K562 (cell line): ENCODE data around the gene SLC25A42. TPM values are rescaled to one million over a fixed set of nuclear protein-coding genes. Genes with fewer than 3 reads are reported as not detected.

ENCODE experiments used
- ATAC-seq: fragments of 200-7000 bp; cut with Tn5 transposase; 3 replicates; pipeline ENCODE4 v1.9.1; 2020; ENCODE audit warnings: moderate library complexity
- BruUV-seq: library from RNA; stranded (reverse); fragments of 400-500 nt; replicated peaks from 2 replicates; lab custom pipeline; 2021; lab: Mats Ljungman, UMichigan
- CTCF ChIA-PET: fragments of 300-600 bp; formaldehyde crosslinking; extraction: SDS; loops from one replicate; lab custom pipeline; 2021; ENCODE audit warnings: low intra/inter-chr PET ratio; lab: Yijun Ruan, JAX
- POLR2A ChIA-PET: fragments of 300-600, 350-650 bp; sonication (Branson Sonifier 250); formaldehyde crosslinking; extraction: SDS; loops from one replicate; lab custom pipeline; 2021; ENCODE audit warnings: antibody characterized with exemption, inconsistent platforms; lab: Yijun Ruan, JAX
- DNase-seq, 4 experiments: peaks; one replicate each; pipeline versions ENCODE4 v3.0.0 to v3.0.0-alpha.2; 2011 to 2018; ENCODE audit warnings: low spot score in 3 of 4, mixed read lengths in 3 of 4; ENCODE audit errors: extremely low read depth in 1 of 4
- FAIRE-seq: peaks from 2 replicates; lab custom pipeline; 2011; peaks lifted over from hg19 to GRCh38; lab: Jason Lieb, UNC
- H2AFZ ChIP-seq: 2 replicates; pipeline ENCODE4 v1.6.0; 2011; ENCODE audit warnings: low read depth, low read length, control low read depth, inconsistent platforms
- H3K27ac ChIP-seq: fragments of 200-600 bp; 3 replicates; pipeline ENCODE4 v1.8.0; 2011; ENCODE audit warnings: low read depth, mild to moderate bottlenecking, control low read depth, inconsistent platforms, low read length, moderate library complexity, mixed read lengths; ENCODE audit errors: extremely low read depth
- H3K27me3 ChIP-seq, 2 experiments: fragments of 300-600 bp in 1 of 2; 2 replicates in 1 of 2; 3 replicates in 1 of 2; pipeline versions ENCODE4 v1.6.0 to v1.8.0; 2011; ENCODE audit warnings: inconsistent platforms in 2 of 2, low read length in 2 of 2, mild to moderate bottlenecking in 1 of 2, mixed read lengths in 1 of 2, moderate library complexity in 1 of 2; ENCODE audit not compliant: control insufficient read depth in 2 of 2, insufficient read depth in 2 of 2
- H3K36me3 ChIP-seq: fragments of 300-600 bp; 3 replicates; pipeline ENCODE4 v1.8.0; 2011; ENCODE audit warnings: mild to moderate bottlenecking, low read length, inconsistent platforms; ENCODE audit not compliant: control insufficient read depth, insufficient read depth
- H3K4me1 ChIP-seq, 2 experiments: fragments of 200-600 bp in 1 of 2; replicated peaks in 1 of 2; 2 replicates in 1 of 2; 3 replicates in 1 of 2; pipeline versions ENCODE4 v1.5.1 to v1.8.0; 2011; ENCODE audit warnings: inconsistent platforms in 2 of 2, low read length in 2 of 2, mild to moderate bottlenecking in 1 of 2, mixed read lengths in 1 of 2, moderate library complexity in 1 of 2; ENCODE audit not compliant: control insufficient read depth in 2 of 2, insufficient read depth in 2 of 2
- H3K4me2 ChIP-seq: 2 replicates; pipeline ENCODE4 v1.6.1; 2011; ENCODE audit warnings: low read length, control low read depth, inconsistent platforms, mixed read lengths; ENCODE audit not compliant: insufficient read depth
- H3K4me3 ChIP-seq: fragments of 200-600 bp; sonication (generic), shearing (Covaris generic); 2 replicates; pipeline ENCODE4 v1.5.1; 2016; ENCODE audit warnings: control low read depth, inconsistent platforms
- H3K79me2 ChIP-seq: fragments of 200-600 bp; 3 replicates; pipeline ENCODE4 v1.8.0; 2011; ENCODE audit warnings: low read length, inconsistent platforms; ENCODE audit not compliant: control insufficient read depth, insufficient read depth
- H3K9ac ChIP-seq, 2 experiments: 2 replicates each; pipeline versions ENCODE4 v1.6.0 to v1.6.1; 2011; ENCODE audit warnings: low read depth in 2 of 2, low read length in 2 of 2, control low read depth in 1 of 2, inconsistent platforms in 1 of 2, mild to moderate bottlenecking in 1 of 2, mixed read lengths in 1 of 2; ENCODE audit not compliant: insufficient read depth in 1 of 2
- H3K9me1 ChIP-seq: one replicate; pipeline ENCODE4 v1.6.0; 2011; ENCODE audit warnings: inconsistent platforms, mild to moderate bottlenecking, low read length, moderate library complexity; ENCODE audit not compliant: control insufficient read depth, insufficient read depth
- H3K9me3 ChIP-seq: replicated peaks from 2 replicates; pipeline ENCODE4 v1.5.1; 2011; ENCODE audit warnings: low read depth, low read length, inconsistent platforms; ENCODE audit not compliant: control insufficient read depth, insufficient read depth
- H4K20me1 ChIP-seq: replicated peaks from 2 replicates; pipeline ENCODE4 v1.6.1; 2011; ENCODE audit warnings: low read length, inconsistent platforms, mixed read lengths; ENCODE audit not compliant: control insufficient read depth, insufficient read depth
- NCOA1 ChIP-seq: fragments of 450-650 bp; IDR thresholded peaks from 2 replicates; pipeline ENCODE4 v1.6.1; 2016; ENCODE audit warnings: low read depth
- ZC3H11A ChIP-seq: IDR thresholded peaks from 2 replicates; pipeline ENCODE4 v1.6.1; 2012; ENCODE audit warnings: low read depth, low read length, improper control_type of control experiment
- ZKSCAN1 ChIP-seq: fragments of 150-350 bp; IDR thresholded peaks from 2 replicates; pipeline ENCODE4 v1.6.1; 2016; ENCODE audit warnings: low read depth, low read length
- ZNF212 ChIP-seq: fragments of 450-650 bp; formaldehyde crosslinking; IDR thresholded peaks from 2 replicates; pipeline ENCODE4 v1.4.0; 2020; ENCODE audit warnings: mild to moderate bottlenecking
- ZNF316 ChIP-seq: fragments of 450-650 bp; IDR thresholded peaks from 2 replicates; pipeline ENCODE4 v1.6.1; 2016
- ZNF778 ChIP-seq: fragments of 450-650 bp; formaldehyde crosslinking; IDR thresholded peaks from 2 replicates; pipeline ENCODE4 v1.4.0; 2020; ENCODE audit warnings: mild to moderate bottlenecking, moderate library complexity
- ZNF830 ChIP-seq: fragments of 250-450 bp; sonication (Bioruptor Pico); IDR thresholded peaks from 2 replicates; pipeline ENCODE4 v1.5.0; 2021; ENCODE audit warnings: mild to moderate bottlenecking
- WGBS: fragments of 100-300 bp; shearing (Covaris generic); methylation state at CpG from one replicate; pipeline ENCODE4 v1.1.6; 2016; ENCODE audit warnings: low coverage, mixed read lengths; ENCODE audit not compliant: insufficient coverage; ENCODE audit errors: missing lambda C conversion rate; 5-methylcytosine and 5-hydroxymethylcytosine counted together
- in situ Hi-C: fragments of 300-500 bp; cut with MboI; formaldehyde crosslinking; loops from 4 replicates; pipeline ENCODE4 v1.15.0; 2018; ENCODE audit warnings: inconsistent platforms, mixed read lengths
- intact Hi-C: fragments of 100-400 bp; cut with micrococcal nuclease; formaldehyde crosslinking; loops from 2 replicates; pipeline ENCODE4 v1.14.2; 2022
- polyA plus RNA-seq, 8 experiments: library from polyadenylated mRNA; depleted of rRNA in 4 of 8; stranded (reverse) in 5 of 8; unstranded in 3 of 8; fragments of >200 nt; fragmentation: Nextera tagmentation in 2 of 8; fragmentation: Illumina TruSeq in 1 of 8; extraction: Ambion mirVana in 2 of 8; extraction: Trizol in 1 of 8; gene quantifications; 2 replicates each; pipeline versions ENCODE4 v1.2.1 to v1.2.3, GENCODE V29; 2011 to 2014; ENCODE audit warnings: inconsistent platforms in 1 of 8, missing spikeins in 1 of 8
- total RNA-seq, 7 experiments: library from RNA; depleted of rRNA in 6 of 7; stranded (reverse); fragments of >200 nt in 6 of 7; fragmentation: Illumina TruSeq in 2 of 7; extraction: Trizol in 2 of 7; gene quantifications; 2 replicates each; pipeline versions ENCODE4 v1.2.1 to v1.2.3, GENCODE V29; 2011 to 2021; ENCODE audit warnings: low replicate concordance in 1 of 7
- TF ChIP-seq, protein P1 (sequence below): fragments of 450-650 bp; formaldehyde crosslinking; IDR thresholded peaks from 2 replicates; pipeline ENCODE4 v1.4.0; 2022; ENCODE audit warnings: missing genetic modification characterization
- TF ChIP-seq, protein P2 (sequence below): fragments of 250-450 bp; sonication (Bioruptor Pico); IDR thresholded peaks from 2 replicates; pipeline ENCODE4 v1.6.1; 2021; ENCODE audit warnings: mild to moderate bottlenecking

The SLC25A42 gene
- total and polyA plus RNA-seq, 9 of the 15 experiments (the other 6 are each of a cell fraction or from before 2014, with no cell fraction given), result 0.59 to 32.2 (median 14.1) TPM

GRCh38 chr19:19027228-19027627, 36.6 kb upstream of the SLC25A42 start:
- FAIRE-seq, result no peak
- POLR2A ChIA-PET, result interaction anchor here (0.8 kb wide), 1 partner anchor 25 kb away, joined by 3 read pairs; no protein-coding TSS in a partner anchor

More at GRCh38 chr19:19027228-19027627, 36.6 kb upstream of the SLC25A42 start:
- H3K79me2 ChIP-seq, result peaks cover 93% of the 10 kb centered on the region
- H3K4me2 ChIP-seq, result no peak overlapping the region
- intact Hi-C loops (no loop called here), in situ Hi-C loops (no loop called here)
- no peak overlapping the region for H3K9ac ChIP-seq
- ATAC-seq (no peak), DNase-seq (no peak)
- CTCF ChIA-PET, result no interaction called here
- no peaks in the 10 kb centered on the region for H3K9me1 ChIP-seq
- H3K27me3 ChIP-seq, result no peaks in the 10 kb centered on the region
- peaks cover 3 to 4% of the 10 kb centered on the region in 2 experiments; a peak in 2 of 5 replicates for H3K4me1 ChIP-seq
- TF ChIP-seq ZNF830 (CRISPR knock-in tag) (no peak), NCOA1 (no peak), ZKSCAN1 (peak; percentile 92), ZNF212 (CRISPR knock-in tag) (no peak), ZNF778 (CRISPR knock-in tag) (no peak), ZC3H11A (no peak), ZNF316 (peak; percentile 26; the same call in 1 of the 2 replicates)
- TF ChIP-seq, protein P1, sequence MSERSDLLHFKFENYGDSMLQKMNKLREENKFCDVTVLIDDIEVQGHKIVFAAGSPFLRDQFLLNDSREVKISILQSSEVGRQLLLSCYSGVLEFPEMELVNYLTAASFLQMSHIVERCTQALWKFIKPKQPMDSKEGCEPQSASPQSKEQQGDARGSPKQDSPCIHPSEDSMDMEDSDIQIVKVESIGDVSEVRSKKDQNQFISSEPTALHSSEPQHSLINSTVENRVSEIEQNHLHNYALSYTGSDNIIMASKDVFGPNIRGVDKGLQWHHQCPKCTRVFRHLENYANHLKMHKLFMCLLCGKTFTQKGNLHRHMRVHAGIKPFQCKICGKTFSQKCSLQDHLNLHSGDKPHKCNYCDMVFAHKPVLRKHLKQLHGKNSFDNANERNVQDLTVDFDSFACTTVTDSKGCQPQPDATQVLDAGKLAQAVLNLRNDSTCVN, result no peak
- TF ChIP-seq, protein P2, sequence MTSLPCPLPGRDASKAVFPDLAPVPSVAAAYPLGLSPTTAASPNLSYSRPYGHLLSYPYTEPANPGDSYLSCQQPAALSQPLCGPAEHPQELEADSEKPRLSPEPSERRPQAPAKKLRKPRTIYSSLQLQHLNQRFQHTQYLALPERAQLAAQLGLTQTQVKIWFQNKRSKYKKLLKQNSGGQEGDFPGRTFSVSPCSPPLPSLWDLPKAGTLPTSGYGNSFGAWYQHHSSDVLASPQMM, result no peak
- 96% methylated on average over 4 of the region's 4 CpGs for WGBS
- H3K36me3 ChIP-seq, result peaks cover 96% of the 10 kb centered on the region
- BruUV-seq, result no TSS peak
- no peak overlapping the region for H3K4me3 ChIP-seq
- no peak overlapping the region for H3K27ac ChIP-seq
- no peaks in the 10 kb centered on the region for H3K9me3 ChIP-seq
- H4K20me1 ChIP-seq, result peaks cover 20% of the 10 kb centered on the region
- H2AFZ ChIP-seq, result no peak overlapping the region
